Dedifferentiated amniotic fluid mesenchymal stem cell (primary cell): ENCODE results near the gene HHAT.
A peak's percentile ranks its signal among the peaks of the same experiment; 100 is the strongest.

ENCODE experiments used
- DNase-seq: peaks from one replicate; pipeline ENCODE4 v3.0.0-alpha.2; 2016; ENCODE audit errors: extremely low spot score

HHAT gene

DNA sequence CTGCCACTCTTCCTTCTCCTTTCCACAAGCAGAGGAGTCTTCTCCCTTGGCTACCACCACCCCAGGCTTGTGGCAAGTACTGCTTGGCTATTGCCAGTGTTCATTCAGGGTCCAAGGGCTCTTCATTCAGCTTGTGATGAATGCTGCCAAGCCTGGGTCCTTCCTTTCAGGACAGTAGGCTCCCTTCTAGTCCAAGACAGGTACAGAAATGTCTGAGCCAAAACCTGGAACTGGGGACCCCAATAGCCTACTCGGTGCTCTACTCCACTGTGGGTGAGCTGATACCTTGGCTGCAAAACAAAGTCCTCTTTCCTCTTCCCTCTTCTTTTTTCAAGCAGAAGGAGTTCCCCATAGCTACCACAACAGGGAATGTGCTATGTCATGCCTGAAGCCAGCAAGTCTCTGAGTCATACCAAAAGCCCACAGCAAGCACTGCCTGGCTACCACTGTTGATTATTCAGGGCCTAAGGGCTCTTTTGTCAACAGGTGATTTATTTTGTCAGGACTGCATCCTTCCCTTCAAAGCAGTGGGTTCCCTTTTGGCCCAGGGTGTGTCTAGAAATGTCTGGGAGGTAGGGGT lies 268.9 kb downstream of the HHAT start:
- DNase-seq: peak; percentile 92

DNA sequence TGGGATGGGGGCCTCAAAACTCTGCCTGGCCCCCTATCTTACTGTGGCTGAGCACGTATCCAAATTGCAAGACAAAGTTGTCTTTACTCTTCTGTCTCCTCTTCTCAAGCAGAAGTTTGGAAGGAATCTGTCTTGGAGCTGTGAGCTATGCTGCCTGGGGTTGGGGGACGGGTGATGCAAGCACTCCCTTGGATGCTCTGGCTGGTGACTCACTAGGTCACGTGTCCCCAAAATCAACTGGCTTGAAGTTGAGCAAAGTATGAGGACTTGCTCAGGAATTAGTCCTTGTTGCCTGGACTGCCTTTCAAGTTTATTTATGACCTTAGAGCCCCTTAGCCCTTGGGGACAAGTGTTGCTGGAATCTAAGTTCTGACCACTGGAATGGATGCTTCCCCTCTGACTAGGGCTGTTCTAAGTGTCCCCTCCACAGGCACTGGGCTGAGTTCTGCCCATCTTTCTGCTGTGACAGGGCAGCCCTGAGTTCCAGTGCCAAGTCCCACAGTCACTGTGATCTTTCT lies 269.5 kb downstream of the HHAT start:
- peak; percentile 98 for DNase-seq

DNA sequence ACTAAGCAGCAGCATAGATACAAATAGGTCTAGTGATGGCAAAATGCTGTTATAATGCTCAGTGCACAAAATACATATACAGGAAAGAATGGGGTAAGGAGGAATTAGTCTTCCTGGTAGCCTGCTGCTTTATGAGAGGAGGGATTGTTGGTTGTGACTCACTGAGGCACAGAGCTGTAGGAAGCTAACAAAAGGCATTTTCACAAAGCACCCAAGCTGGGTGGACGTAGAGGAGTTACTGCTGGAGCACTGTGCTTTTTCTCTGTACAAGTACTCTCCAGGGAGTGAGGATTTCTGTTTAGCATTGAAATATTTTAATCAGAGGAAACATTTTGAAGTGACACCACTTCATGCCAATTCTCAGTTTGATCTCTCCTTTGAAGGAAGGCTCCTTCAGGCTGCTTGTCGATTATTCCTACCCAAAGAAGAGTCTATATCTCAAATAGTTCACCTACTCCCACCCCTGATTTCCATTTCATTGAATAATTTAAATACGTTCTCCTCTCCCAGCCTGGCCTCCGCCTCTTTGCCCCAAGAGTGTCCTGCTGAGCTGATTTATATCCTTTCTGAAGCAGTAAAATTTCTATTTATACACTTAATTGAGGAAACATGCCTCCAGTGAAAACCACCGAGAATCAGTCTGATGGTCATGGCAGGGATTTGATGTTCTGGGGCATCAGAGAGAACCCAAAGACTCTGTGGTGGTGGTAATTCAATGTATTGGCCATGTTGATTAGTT lies 271.9 kb downstream of the HHAT start:
- no peak for DNase-seq

DNA sequence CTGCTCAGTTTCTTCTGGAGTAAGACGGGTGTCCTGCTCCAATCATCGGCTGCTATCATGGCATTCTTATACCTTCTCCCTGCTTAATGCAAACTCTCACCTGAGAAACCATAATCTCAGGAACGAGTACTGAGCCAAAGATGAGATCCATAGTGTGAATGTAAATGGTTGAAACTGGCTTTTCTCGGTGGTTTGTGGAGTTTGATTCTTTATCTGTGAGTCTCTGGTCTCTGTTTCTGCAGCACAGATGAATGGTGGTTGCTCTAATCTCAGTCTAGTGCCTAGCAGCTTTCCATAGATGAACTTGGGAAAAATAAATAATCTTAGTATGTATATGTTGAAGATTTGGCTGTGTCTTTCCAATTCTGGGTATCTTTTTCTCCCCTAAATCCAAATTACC lies 274.4 kb downstream of the HHAT start:
- DNase-seq: no peak

DNA sequence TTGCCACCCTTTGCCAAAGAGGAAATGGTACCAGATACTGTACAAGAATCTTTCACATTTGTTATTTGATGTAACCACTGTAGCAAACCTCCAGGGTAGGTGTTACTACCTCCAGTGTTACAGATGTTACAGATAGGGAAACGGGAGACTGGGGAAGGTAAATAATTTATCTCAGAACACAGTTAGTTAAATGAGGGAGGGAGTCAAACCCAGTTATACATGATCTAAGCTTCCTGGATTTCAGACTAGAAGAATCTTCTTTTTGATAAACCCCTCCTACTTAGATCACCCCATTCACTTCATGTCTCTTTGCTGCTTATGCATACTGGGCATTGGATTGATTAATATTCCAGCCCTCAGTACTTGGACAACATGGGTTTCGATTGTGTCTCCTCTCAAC lies 276.4 kb downstream of the HHAT start:
- no peak for DNase-seq

DNA sequence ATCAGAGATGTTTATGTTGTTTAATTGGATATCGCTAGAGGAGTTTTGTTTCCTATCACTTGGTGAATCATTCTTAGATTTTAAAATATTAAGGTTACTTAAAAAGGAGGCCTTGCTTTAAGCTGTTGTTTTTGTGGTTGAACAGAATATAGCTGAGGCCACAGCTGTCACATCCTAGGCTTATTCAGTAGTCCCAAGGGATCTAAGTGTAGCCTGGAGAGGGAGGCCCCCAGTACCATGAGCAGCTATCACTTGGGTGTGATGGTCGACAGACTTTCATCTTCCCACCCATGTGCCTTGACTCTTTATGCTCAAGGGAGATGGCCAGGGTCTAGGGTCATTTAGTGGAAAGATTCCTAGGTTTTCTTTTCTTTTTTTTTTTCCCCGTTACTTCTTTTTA lies 278.7 kb downstream of the HHAT start:
- DNase-seq: no peak

DNA sequence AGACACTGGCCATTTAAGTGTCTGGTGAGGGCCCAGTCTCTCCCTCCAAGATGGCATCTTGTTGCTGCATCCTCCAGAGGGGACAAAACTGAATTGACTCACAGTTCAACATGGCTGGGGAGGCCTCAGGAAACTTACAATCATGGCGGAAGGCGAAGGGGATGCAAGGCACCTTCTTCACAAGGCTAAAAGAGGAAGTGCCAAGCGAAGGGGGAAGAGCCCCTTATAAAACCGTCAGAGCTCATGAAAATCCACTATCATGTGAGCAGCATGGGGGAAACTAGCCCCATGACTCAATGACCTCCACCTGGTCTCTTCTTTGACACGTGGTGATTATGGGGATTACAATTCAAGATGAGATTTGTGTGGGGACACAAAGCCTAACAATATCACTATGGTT lies 280.1 kb downstream of the HHAT start:
- DNase-seq: no peak

DNA sequence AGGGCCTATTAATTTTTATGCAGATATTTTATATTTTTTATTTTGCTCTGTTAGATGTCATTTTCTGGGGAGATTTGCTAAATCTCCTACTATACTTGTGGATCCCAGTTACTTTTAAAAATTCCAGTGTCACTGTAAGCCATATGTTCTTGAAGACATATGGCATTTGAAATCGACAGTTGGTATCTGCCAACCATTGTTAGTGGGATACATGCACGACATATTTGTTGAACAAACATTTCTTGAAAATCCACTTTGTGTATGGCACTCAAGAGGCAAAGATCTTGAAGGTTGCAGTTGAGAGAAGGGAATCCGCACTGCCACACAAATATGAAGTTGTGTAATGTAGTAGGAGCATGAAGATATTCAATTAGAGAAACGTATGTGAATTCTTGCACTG lies 287.7 kb downstream of the HHAT start:
- DNase-seq: no peak

DNA sequence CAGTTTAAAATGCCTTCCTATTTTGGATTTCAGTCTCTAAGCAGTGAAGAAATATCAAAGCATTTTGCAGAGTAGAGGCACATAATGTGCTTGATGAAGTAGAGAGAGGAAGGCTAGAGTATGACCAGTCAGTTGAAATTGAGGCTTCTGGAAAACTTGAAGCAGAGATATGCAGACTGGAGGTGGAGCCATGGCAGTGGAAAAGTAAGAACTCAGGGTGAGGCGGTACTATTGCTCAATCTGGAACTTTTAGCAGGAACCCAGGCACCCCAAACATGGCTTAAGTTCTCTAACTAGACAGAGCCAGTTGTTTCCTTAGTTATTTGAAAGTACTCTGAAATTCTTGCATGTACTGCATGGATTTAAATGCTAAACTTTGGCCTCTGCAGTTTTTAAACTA lies 288.6 kb downstream of the HHAT start:
- no peak for DNase-seq

DNA sequence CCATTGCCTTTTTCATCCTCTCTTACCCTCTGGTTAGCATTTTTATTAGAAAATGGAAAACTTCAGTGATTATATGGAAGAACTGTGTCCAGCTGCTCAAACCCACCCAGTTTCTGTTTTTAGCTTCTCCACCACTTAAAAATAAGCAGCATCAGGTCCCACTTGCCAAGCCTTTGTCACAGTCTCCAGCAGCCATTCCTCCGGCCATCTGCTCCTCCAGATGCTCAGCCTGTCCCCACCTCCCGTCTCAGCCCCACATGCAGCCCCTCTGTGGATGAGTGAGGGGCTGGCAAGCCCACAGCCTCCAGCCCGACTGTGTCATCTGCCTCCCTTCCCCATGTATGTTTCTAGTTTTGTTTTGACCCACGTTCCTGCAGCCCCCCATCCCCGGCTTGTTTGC lies 289.7 kb downstream of the HHAT start:
- no peak for DNase-seq

DNA sequence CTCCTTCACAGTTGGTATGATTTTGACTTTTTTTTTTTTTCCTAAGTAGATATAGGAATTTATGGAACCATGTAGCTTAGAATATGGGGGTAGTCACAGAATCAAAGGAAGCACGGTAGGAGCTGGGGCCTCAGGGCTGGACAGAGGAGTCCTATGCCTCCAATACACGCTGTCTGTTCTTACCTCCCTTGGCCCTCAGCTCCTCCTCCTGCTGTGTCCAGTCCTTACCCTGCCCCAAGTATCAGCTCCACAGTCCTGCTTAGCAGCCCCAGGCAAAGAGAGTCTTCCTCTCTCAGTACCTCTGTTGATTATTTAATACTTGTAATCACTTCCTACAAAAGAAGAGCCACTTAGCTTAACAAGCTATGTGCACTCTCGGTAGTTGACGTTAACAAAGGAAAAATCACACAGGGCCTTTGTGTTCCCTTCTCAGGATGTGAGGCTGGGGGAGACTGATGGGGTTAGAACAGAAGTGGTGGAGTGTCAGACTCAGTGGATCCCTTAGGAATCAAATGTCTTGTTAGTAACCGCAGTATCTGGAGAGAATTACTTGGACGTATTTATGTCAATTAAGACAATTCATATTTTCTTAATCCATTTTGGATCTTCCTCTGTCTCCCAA lies 292.3 kb downstream of the HHAT start:
- no peak for DNase-seq

DNA sequence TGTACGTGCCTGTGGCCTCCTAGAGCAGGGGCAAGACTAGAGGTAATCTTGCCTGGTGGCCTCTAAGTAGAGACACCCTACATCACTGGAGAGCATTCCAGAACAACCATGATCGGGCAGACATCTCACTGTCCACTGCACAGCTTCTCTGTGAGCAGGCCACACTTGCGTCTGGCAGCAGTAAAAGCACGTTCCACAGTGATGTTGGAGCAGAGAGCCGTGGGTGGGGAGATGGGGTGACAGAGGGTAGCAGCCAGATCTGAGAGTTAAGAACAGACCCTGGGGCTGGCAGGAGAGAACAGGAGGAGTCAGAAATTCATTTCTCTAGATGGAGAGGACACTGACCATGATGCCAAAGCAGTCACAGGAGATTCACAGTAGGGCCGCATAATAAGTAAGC lies 293.0 kb downstream of the HHAT start:
- DNase-seq: no peak

DNA sequence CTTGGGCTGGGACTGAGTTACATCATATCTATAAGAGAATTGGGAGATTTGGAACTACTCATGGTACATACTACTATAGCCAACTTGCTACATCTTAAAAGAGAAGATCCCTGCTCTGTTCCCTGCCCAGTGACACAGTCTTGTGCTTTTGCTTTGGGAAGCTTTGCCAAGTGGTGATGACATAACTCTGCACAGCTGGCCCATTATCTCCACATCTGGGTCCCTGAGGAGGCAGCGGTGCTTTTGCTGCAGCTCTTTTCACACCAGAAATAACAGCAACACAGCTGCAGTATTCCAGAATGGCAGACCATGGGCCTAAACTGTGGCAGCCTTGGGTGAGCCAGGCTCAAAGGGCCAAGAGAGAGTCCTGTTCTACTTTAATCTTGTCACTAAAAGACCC lies 296.0 kb downstream of the HHAT start:
- no peak for DNase-seq

DNA sequence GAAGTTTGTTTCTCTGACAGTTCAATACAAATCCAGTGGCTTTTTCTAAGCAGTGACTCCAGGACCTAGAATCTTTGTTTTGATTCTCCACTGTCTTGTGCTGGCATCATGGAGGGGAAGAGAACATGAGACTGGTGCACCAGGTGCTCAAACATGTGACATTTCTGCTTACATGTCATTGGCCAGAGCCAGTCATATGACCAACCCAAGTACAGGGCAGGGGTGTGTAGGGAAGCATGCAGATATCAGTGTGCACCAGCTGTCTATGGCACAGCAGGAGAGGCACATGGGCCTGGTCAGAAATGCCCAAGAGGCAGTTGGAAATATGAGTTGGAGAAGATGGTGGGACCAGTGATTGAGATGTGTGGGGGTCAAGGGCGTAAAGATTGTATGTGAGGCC lies 297.0 kb downstream of the HHAT start:
- DNase-seq: no peak

DNA sequence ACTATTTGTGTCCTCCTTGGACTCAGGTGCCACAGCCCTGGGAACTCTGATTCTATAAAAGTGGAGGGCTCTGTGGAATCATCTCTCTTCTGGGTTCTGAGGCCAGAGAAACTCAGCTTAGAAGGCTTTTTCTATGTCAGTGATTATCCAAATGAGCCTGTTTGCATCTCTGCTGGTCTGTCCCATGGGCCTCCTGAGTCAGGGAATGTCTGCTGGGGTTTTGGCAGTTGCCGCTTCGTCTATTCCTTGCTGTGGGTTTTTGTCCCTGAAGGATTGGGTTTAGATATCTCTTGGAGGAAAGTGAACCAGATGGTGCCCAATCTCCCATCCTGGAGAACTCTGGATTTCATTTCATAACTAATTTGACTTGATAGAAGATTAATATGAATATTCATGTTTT lies 297.6 kb downstream of the HHAT start:
- no peak for DNase-seq

DNA sequence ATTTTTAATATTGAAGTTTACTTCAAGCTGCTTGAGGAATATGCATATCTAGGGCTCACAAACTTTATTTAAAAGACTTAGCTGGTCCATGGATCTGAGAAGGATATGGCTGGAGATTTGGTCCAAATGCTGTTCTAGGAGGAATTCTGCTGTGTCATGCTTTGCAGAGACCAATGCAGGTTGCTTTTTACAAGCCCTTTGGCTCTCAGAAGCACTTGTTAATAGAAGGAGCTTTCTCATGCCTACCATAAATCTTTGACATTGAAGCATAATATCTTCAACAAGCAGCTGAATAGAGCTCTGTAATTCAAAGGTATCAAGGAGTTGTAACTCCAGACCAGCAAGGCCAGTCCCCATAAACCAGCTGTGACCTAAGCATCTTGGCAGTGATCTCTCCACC lies 299.1 kb downstream of the HHAT start:
- DNase-seq: no peak

DNA sequence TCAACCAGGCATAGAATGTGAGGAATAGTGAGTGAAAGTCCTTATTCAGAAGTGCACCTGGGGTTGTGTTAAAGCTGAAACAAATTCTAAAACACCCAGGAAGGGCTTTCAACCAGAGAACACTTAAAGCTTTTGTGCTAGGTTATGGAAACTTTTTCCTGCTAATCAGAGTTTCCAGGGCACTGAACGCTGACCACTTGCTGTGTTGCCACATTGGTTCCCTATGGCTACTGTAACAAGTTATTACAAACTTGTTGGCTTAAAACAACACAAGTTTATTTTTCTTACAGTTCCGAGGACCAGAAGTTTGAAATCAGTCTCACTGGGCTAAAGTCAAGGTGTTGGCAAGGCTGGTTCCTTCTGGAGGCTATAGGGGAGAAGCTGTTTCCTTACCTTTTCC lies 300.6 kb downstream of the HHAT start:
- no peak for DNase-seq

DNA sequence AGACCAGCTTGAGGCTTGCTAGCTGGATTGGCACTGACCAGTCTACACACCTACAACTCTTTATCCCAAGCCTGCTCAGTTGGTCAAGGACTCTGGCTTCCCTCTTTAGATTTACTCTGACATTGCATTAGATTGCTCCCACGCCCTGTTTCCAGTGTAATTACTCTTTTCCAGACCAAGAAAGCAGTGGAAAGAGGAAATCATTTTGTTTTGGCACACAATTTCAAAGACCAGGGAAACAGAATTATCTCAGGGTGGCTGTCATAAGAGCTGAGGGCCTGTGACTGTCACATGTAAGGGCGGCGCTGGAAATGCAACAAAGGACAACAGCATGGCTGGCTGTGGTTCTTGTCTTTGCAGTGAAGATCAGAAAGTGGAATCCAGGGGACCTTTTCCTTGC lies 302.7 kb downstream of the HHAT start:
- DNase-seq: no peak

DNA sequence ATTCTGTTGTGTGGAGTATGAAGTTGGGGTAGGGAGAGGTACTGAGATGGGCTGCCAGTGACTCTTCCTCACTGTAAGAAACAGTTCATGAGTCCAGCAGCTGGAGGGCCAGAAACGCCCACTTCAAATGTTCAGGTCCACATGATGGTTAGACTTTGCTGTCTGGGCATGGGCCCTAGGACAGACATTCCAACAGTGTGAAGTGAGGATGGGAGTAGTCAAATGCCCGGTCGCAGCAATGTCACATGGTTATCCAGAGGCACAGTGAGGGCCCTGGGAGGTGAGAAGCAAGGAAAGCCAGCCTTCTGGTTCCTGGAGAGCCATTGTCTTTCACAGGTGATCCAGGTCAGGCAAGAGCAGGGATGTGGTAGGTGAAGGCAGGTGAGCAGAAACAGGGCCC lies 304.4 kb downstream of the HHAT start:
- DNase-seq: no peak

DNA sequence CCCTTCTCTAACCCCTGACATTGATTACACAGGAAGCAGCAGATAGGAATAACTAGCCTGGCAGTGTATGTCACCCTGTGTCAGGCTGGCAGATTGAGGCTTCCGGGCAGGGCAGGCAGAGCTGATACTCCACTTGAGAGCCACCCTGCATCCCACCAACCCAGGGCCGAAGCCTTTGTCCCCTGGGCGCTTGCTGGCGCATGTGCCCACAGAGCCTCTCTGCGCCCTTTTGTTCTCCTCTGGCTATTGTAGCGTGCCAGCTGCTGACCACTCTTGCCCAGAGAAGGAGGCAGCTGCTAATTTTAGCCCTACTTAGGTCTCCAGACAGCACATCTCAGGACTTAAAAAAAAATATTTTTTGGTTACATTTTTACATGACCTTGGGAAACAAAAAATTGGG lies 304.9 kb downstream of the HHAT start:
- DNase-seq: no peak

DNA sequence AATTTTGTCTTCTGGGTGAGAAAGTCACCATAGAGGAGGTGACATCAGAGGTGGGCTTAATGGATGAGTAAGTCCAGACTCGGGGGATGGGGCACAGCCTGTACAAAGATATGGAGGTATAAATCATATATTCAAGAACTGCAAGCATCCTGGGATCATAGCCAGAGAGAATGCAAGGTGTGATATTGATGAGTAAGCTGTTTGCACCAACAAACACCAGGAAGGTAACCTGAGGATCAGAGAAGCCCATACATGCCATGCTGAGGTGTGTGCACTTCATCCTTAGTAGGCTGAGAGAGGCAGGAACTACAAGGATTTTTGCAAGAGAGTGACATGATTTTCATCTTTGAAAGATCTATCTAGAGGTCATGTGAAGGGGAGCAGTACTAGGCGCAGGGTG lies 306.4 kb downstream of the HHAT start:
- no peak for DNase-seq

DNA sequence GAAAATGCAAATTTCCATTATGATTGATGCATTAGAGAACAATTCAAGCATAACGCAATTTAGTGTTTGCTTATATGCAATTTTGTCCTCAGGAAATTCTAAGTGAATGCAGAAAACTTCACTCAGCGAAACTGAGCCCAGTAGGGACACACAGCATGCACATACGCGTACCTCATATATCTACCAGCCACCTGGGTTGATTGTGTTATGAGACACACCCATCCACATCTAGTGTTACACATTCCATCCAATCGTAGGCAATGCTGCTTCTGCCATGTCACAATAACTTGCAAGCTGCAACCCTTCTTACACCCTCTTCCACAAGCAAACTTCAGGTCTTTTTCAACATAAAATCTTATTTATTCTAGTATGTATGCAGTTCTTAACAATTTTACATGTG lies 312.9 kb downstream of the HHAT start:
- no peak for DNase-seq

DNA sequence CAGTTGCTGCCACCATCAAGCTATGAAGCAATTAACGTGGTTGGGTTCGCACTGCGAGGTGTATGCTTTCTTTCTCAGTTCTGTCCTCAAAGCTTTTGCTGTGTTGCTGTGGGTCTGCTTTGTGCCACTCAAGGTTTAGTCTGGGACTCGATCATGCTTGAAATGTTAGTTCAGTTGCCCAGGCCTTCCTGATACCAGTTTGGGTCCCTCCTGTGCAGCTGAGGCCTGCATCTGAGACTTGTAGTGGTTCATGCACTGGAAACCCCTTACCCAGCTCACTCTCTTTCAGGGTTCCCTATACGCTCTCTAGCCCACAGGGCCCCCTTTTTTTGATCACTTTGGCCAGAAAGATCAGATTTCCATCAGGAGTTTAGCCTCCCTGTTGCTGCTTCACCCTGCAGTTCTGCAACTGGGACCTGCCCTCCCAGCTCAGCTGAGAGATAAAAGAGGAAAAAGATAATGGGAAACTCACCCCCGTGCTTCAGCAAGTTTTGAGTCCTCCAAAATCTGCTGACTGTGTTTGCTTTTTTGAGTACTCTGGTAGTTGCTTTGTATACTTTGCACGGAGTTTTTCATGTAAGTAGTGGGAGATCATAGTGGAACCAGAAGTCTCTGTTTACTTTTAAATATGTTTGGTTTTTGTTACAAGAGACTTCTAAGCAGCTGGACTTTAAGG lies 317.0 kb downstream of the HHAT start:
- no peak for DNase-seq
